Prostate gland (tissue), 2 donors: ENCODE measurements around the gene LPAR2.

Experiments used
- CTCF ChIP-seq, 4 experiments: fragments of 200-600 bp in 2 of 4; fragments of 450-650 bp in 2 of 4; sonication (generic) in 2 of 4; IDR thresholded peaks; 1 replicate in 3 of 4; 2 replicates in 1 of 4; pipeline ENCODE4 v1.5.1; 2016 to 2019; ENCODE audit warnings: antibody characterized with exemption in 4 of 4, mild to moderate bottlenecking in 2 of 4, moderate library complexity in 2 of 4
- POLR2A ChIP-seq: fragments of 450-650 bp; IDR thresholded peaks from one replicate; pipeline ENCODE4 v1.6.1; 2016; ENCODE audit warnings: antibody characterized with exemption, mild to moderate bottlenecking
- POLR2AphosphoS5 ChIP-seq: sonication (generic); formaldehyde crosslinking; IDR thresholded peaks from one replicate; pipeline ENCODE4 v1.6.1; 2017; ENCODE audit warnings: antibody characterized with exemption

- TF ChIP-seq CTCF (IDR thresholded peaks at IDR 0.05): no peak
- no peak for TF ChIP-seq POLR2AphosphoS5
- no peak for TF ChIP-seq POLR2A
Measured at GRCh38 chr19:19615086-19615485, 12.9 kb downstream of the LPAR2 start.
